ENCODE measurements around the gene SRSF6. TPM values are rescaled to one million over a fixed set of nuclear protein-coding genes. Genes with fewer than 3 reads are reported as not detected.

SRSF6 gene
- total and polyA plus RNA-seq, 2 experiments from 2014 or later: 60.1 to 61.5 TPM

DNA sequence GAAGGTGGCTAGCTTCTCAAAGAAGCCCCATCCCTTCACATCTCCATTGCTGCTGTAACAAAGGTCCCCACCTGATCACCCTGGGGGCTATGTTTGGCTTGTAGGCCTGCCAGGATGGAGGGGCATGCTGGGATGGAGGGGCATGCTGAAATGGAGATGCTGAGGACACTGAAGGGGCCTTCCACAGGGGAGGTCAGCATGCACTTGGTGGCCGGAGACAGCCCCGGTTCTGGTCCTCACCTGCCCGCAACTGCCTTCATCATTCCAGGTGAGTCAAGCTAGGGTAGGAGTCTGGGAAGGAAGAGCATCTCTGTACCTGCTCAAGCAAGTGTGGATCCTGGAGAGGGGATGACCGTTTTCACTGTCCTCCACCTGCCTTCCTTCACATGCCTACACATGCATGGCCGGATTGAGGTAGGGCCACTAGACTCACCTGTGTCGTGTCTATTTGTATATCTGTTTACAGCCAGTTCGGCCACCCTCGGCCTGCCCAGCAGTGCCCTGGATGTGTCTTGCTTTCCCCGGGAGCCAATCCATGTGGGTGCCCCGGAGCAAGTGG, 55.8 kb downstream of the SRSF6 start:
- Mint-ChIP-seq H3K9me3 (no peaks in the 10 kb centered on the region; the same call in 2 of the 3 replicates), H3K27ac (peak overlapping the region; percentile 74; the same call in 1 of the 2 replicates), H3K36me3 (ENCODE audit: low read depth) (peaks cover 19% of the 10 kb centered on the region), H3K4me3 (peak overlapping the region; percentile 92), H3K4me1 (peaks cover 6% of the 10 kb centered on the region), H3K27me3 (ENCODE audit: insufficient read depth, low read depth, poor library complexity) (peaks cover 8% of the 10 kb centered on the region)
- Histone ChIP-seq H3K27ac (ENCODE audit: low read depth) (no peak overlapping the region), H3K36me3 (ENCODE audit: insufficient read depth) (no peaks in the 10 kb centered on the region; the same call in 1 of the 2 replicates), H3K79me2 (replicated peaks; ENCODE audit: insufficient read depth) (0 out of 2 replicates have a peak, but pooled peaks cover 5% of the 10 kb centered on the region), H3K4me2 (peak overlapping the region; percentile 75), H3K4me1 (ENCODE audit: insufficient read depth) (no peaks in the 10 kb centered on the region), H2AFZ (no peak overlapping the region), H3K27me3 (ENCODE audit: insufficient read depth) (no peaks in the 10 kb centered on the region), H3K9me2 (ENCODE audit: insufficient read depth) (no peaks in the 10 kb centered on the region), H4K20me1 (replicated peaks; ENCODE audit: insufficient read depth) (no peaks in the 10 kb centered on the region), H3F3A (replicated peaks; ENCODE audit: low read depth) (peaks cover under 1% of the 10 kb centered on the region; the same call in 1 of the 2 replicates), H3K4me3 (peak overlapping the region; percentile 60)
- no peak for TF ChIP-seq STAT1 (IDR thresholded peaks at IDR 0.05; ENCODE audit: unreplicated experiment)
- TF ChIP-seq CREB1 (CRISPR knock-in tag; IDR thresholded peaks at IDR 0.05; ENCODE audit: low read depth): no peak
- no peak for TF ChIP-seq EZH2 (IDR thresholded peaks at IDR 0.05; ENCODE audit: low read depth, unreplicated experiment)
- TF ChIP-seq JUNB (IDR thresholded peaks at IDR 0.05; ENCODE audit: unreplicated experiment): no peak
- ATAC-seq (no peak), DNase-seq (ENCODE audit: low spot score) (no peak)

Small RNA genes lying within 50 kb of the gene (small RNA-seq; reads per million reads assigned to genes)
- gene RF00019 (ENCODE audit: low replicate concordance): not detected
- gene RNU6-1251P (ENCODE audit: low replicate concordance): 0.27 reads per million, percentile 8 among the genes with 10 or more reads in this experiment

Other genes starting within 250 kb of the SRSF6 start
- gene L3MBTL1, start 49.8 kb downstream of the SRSF6 start, total RNA-seq (2014; rRNA removed; shearing (Covaris generic)): 17.4 and 33.6 TPM in 2 replicates
- gene L3MBTL1, start 49.8 kb downstream of the SRSF6 start, polyA plus RNA-seq (2016; fragmentation: Nextera tagmentation; extraction: Ambion mirVana): 6.1 and 6.5 TPM in 2 replicates
- gene SGK2, start 101.1 kb downstream of the SRSF6 start, total RNA-seq (2014; rRNA removed; shearing (Covaris generic)): 0.08 and 0.42 TPM in 2 replicates
- gene SGK2, start 101.1 kb downstream of the SRSF6 start, polyA plus RNA-seq (2016; fragmentation: Nextera tagmentation; extraction: Ambion mirVana): 0.12 TPM in 1 of 2 replicates, not detected in the other
- gene IFT52, start 133.0 kb downstream of the SRSF6 start, total RNA-seq (2014; rRNA removed; shearing (Covaris generic)): 26.8 and 30.4 TPM in 2 replicates
- gene IFT52, start 133.0 kb downstream of the SRSF6 start, polyA plus RNA-seq (2016; fragmentation: Nextera tagmentation; extraction: Ambion mirVana): 39.8 and 45.2 TPM in 2 replicates
- gene MYBL2, start 209.2 kb downstream of the SRSF6 start, total RNA-seq (2014; rRNA removed; shearing (Covaris generic)): 95.3 and 131 TPM in 2 replicates
- 71.7 and 72.3 TPM in 2 replicates for gene MYBL2, start 209.2 kb downstream of the SRSF6 start, polyA plus RNA-seq (2016; fragmentation: Nextera tagmentation; extraction: Ambion mirVana)

Data from GM23338 (cell line).